Spleen (tissue), 11 donors: ENCODE measurements around the gene C1orf159. TPM values are rescaled to one million over a fixed set of nuclear protein-coding genes. Genes with fewer than 3 reads are reported as not detected.

Experiments
- DNase-seq: peaks from one replicate; pipeline ENCODE4 v3.0.0-alpha.2; 2020
- H3K27ac ChIP-seq, 8 donors: fragments of 200-600 bp; sonication (generic) in 7 of 8; 1 replicate in 4 of 8; 2 replicates in 4 of 8; pipeline versions ENCODE4 v1.5.0 to v1.8.0; 2016 to 2021; ENCODE audit warnings: inconsistent platforms in 4 of 8, mild to moderate bottlenecking in 4 of 8, moderate library complexity in 1 of 8
- H3K27me3 ChIP-seq, 7 donors: fragments of 200-600 bp; sonication (generic) in 6 of 7; replicated peaks in 1 of 7; 1 replicate in 4 of 7; 2 replicates in 3 of 7; pipeline versions ENCODE4 v1.5.0 to v1.8.0; 2016 to 2021; ENCODE audit warnings: inconsistent platforms in 3 of 7, mild to moderate bottlenecking in 1 of 7
- H3K36me3 ChIP-seq, 6 donors: fragments of 200-600 bp; sonication (generic) in 5 of 6; 1 replicate in 4 of 6; 2 replicates in 2 of 6; pipeline versions ENCODE4 v1.5.0 to v1.8.0; 2016 to 2021; ENCODE audit warnings: inconsistent platforms in 2 of 6
- H3K4me1 ChIP-seq, 6 donors: fragments of 200-600 bp; sonication (generic) in 5 of 6; 1 replicate in 3 of 6; 2 replicates in 3 of 6; pipeline versions ENCODE4 v1.5.0 to v1.8.0; 2016 to 2021; ENCODE audit warnings: inconsistent platforms in 3 of 6
- H3K4me3 ChIP-seq, 8 donors: fragments of 200-600 bp; sonication (generic) in 7 of 8; 1 replicate in 4 of 8; 2 replicates in 4 of 8; pipeline versions ENCODE4 v1.5.0 to v1.8.0; 2016 to 2021; ENCODE audit warnings: inconsistent platforms in 4 of 8, mild to moderate bottlenecking in 4 of 8, moderate library complexity in 2 of 8
- H3K9me3 ChIP-seq, 8 donors: fragments of 200-600 bp; sonication (generic) in 7 of 8; 1 replicate in 4 of 8; 2 replicates in 4 of 8; pipeline versions ENCODE4 v1.5.0 to v1.8.0; 2016 to 2021; ENCODE audit warnings: inconsistent platforms in 4 of 8
- POLR2A ChIP-seq, 3 donors: fragments of 450-650 bp; IDR thresholded peaks; one replicate each; pipeline ENCODE4 v1.5.1; 2017; ENCODE audit warnings: antibody characterized with exemption in 3 of 3, mild to moderate bottlenecking in 1 of 3
- POLR2AphosphoS5 ChIP-seq, 3 donors: sonication (generic); formaldehyde crosslinking; IDR thresholded peaks; one replicate each; pipeline ENCODE4 v1.5.1; 2017; ENCODE audit warnings: antibody characterized with exemption in 3 of 3
- WGBS, 5 donors: extraction: QIAGEN DNeasy Blood & Tissue Kit in 3 of 5; methylation state at CpG; one replicate each; pipeline versions ENCODE4 v1.1.5 to v1.1.7; 2013 to 2018; 5-methylcytosine and 5-hydroxymethylcytosine counted together
- intact Hi-C: fragments of 100-400 bp; cut with DNase I; formaldehyde crosslinking; loops from one replicate; pipeline ENCODE4 v1.15.0; 2023; ENCODE audit warnings: low total_unique reads
- polyA plus RNA-seq, 3 donors: library from polyadenylated mRNA; stranded (reverse); fragments of 200-250 nt; gene quantifications; one replicate each; pipeline ENCODE4 v1.2.1, GENCODE V29; 2013
- total RNA-seq, 7 donors: library from RNA; depleted of rRNA in 3 of 7; stranded (reverse); fragments of >200 nt in 3 of 7; fragmentation: NEBNext Ultra II Directional in 4 of 7; extraction: Animal tissue kit (Norgen Biotek cat#: 25700) in 4 of 7; gene quantifications; one replicate each; pipeline versions ENCODE4 v1.1.0 to v1.2.1, GENCODE V29; 2016 to 2021
- TF ChIP-seq, protein P1 (sequence below), 11 experiments: fragments of 200-600 bp in 7 of 11; fragments of 450-650 bp in 4 of 11; sonication (generic) in 4 of 11; IDR thresholded peaks in 8 of 11; conservative IDR thresholded peaks in 3 of 11; 1 replicate in 7 of 11; 2 replicates in 4 of 11; pipeline versions ENCODE4 v1.4.0 to v1.8.0; 2016 to 2021; ENCODE audit warnings: antibody characterized with exemption in 11 of 11, inconsistent platforms in 4 of 11, mild to moderate bottlenecking in 1 of 11
- donor health status: healthy with polysubstance abuse.
- donor health status: DM: no; HTN: no; CAD: no; lungs with moderate emphysema.
- donor health status: DM: no; HTN: no; CAD: no.
- donor health status: Bipolar disorder and iron deficiency.
- donor health status: healthy.
- donor health status: DM: no; HTN: no; CAD: no.
- donor health status: DM: yes; HTN: yes; CAD: no.

C1orf159 gene
- total and polyA plus RNA-seq, 10 donors = 8.5 to 25.7 (median 18.8) TPM

DNA sequence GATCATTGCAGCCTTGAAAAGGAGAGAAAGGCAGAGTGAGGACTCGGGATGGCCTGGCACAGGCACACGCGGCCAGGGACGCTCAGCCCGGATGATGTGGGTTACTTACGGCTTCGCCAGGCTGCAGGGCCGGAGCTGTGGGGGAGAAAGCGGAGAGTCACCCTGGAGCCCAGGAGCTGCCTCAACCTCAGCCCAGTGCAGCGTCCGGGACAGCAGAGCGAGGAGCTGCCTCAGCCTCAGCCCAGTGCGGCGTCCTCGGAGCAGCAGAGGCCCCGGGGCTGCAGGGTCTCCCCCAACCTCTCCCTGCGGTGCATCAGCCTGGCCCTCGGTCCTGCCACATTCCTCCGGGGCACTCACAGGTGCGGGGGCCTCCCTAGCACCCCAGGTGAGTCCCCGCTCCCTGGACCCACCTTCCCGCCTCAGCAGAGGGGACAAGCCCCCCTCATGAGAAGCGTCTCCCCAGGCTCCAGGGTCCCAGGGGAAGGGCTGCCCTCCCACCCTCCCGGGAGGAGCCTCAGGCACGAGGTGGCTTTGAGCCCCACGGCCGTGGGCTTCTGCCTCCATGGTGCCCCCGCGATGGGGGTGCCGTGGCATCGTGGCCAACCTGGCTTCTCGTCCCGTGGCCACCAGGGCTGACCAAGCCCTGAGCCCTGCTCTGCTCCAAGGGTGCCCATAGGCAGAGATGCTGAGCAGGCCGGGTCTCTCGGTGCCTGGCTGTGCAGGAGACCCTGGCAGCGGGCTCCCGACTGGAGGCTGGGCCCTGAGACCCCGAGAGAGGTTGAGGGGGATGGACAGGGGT is 31.3 kb downstream of the C1orf159 start:
- Histone ChIP-seq H3K4me3 (no peak overlapping the region), H3K27me3 (peaks cover 0 to 9% (median 5%) of the 10 kb centered on the region in 7 donors), H3K27ac (no peak overlapping the region), H3K4me1 (peaks cover 7 to 9% (median 8%) of the 10 kb centered on the region in 6 donors), H3K9me3 (no peaks in the 10 kb centered on the region), H3K36me3 (peaks cover 0 to 42% (median 2%) of the 10 kb centered on the region in 6 donors)
- peak; percentile 66 for DNase-seq
- TF ChIP-seq, protein P1, sequence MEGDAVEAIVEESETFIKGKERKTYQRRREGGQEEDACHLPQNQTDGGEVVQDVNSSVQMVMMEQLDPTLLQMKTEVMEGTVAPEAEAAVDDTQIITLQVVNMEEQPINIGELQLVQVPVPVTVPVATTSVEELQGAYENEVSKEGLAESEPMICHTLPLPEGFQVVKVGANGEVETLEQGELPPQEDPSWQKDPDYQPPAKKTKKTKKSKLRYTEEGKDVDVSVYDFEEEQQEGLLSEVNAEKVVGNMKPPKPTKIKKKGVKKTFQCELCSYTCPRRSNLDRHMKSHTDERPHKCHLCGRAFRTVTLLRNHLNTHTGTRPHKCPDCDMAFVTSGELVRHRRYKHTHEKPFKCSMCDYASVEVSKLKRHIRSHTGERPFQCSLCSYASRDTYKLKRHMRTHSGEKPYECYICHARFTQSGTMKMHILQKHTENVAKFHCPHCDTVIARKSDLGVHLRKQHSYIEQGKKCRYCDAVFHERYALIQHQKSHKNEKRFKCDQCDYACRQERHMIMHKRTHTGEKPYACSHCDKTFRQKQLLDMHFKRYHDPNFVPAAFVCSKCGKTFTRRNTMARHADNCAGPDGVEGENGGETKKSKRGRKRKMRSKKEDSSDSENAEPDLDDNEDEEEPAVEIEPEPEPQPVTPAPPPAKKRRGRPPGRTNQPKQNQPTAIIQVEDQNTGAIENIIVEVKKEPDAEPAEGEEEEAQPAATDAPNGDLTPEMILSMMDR (IDR thresholded peaks at IDR 0.05 in 8 of 11, conservative IDR thresholded peaks at IDR 0.05 in 3 of 11) = no peak
- TF ChIP-seq POLR2AphosphoS5 (IDR thresholded peaks at IDR 0.05) (no peak), POLR2A (IDR thresholded peaks at IDR 0.05) (no peak)
- WGBS, 5 donors = 88 to 95% (median 95%) methylated on average over 9 to 38 of the region's 38 CpGs
- intact Hi-C loops = no loop called here

DNA sequence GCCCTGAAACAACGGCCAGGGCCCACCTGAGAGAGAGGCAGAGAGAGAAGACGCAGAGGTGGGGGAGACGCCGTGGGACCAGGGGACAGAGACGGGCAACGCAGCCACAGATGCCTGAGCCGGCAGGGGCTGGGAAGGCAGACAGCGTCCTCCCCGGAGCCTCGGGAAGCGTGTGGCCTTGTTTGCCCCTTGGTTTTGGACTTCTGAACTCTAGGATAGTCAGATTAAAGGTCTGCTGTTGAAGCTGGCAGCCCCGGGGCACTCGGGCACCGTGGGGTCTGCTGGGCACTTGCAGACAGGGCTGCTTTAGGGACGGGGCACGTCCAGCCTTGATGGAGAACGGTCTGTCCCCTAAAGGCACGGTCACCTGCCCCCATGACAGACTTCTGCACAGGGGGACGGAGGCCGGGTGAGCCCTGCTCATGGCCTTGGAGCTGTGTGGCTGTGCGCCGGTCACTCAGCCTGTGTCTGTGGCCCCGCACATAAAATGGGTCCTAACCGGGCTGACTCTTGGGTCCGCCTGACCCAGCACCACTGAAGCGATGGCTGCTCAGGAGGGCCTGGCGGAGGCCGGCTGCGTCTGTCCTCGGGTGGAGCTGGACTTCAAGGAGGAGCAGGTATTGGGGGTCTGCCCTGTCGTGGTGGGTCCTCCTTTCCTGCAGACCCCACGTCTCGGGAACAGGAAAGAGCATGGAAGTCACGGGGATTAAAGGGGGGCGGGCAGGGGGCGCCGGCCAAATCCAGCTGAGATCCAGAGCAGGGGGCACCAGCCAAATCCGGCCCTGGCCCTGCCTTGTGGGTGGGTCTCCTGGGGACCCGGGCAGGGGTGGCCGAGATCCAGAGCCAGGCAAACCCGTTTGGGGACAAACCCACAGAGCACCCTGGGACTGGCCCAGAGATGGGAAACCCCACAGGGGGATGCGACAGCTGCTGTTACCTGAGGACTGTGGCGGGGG is 32.2 kb downstream of the C1orf159 start:
- H3K27ac ChIP-seq = no peak overlapping the region
- H3K4me1 ChIP-seq = peaks cover 10 to 14% (median 12%) of the 10 kb centered on the region in 6 donors
- WGBS, 5 donors = 81 to 96% (median 92%) methylated on average over 41 to 43 of the region's 43 CpGs
- peak; percentile 71 for DNase-seq
- no peak overlapping the region for H3K4me3 ChIP-seq
- H3K27me3 ChIP-seq = peaks cover 0 to 15% (median 5%) of the 10 kb centered on the region in 7 donors
- H3K9me3 ChIP-seq = no peaks in the 10 kb centered on the region
- H3K36me3 ChIP-seq = peaks cover 0 to 42% (median 2%) of the 10 kb centered on the region in 6 donors
- TF ChIP-seq, protein P1 (IDR thresholded peaks at IDR 0.05 in 8 of 11, conservative IDR thresholded peaks at IDR 0.05 in 3 of 11) = no peak
- no peak for TF ChIP-seq POLR2A (IDR thresholded peaks at IDR 0.05)
- TF ChIP-seq POLR2AphosphoS5 (IDR thresholded peaks at IDR 0.05) = no peak
- intact Hi-C loops = no loop called here

- H3K27ac ChIP-seq = no peak overlapping the region
- DNase-seq = peak; percentile 69
- H3K36me3 ChIP-seq = peaks cover 0 to 42% (median 2%) of the 10 kb centered on the region in 6 donors
- TF ChIP-seq POLR2AphosphoS5 (IDR thresholded peaks at IDR 0.05) (no peak), POLR2A (IDR thresholded peaks at IDR 0.05) (no peak)
- TF ChIP-seq, protein P1 (IDR thresholded peaks at IDR 0.05 in 8 of 11, conservative IDR thresholded peaks at IDR 0.05 in 3 of 11) = no peak
- H3K4me3 ChIP-seq = no peak overlapping the region
- peaks cover 0 to 15% (median 5%) of the 10 kb centered on the region in 7 donors for H3K27me3 ChIP-seq
- no peaks in the 10 kb centered on the region for H3K9me3 ChIP-seq
- 85 to 94% (median 92%) methylated on average over 13 to 40 of the region's 40 CpGs for WGBS, 5 donors
- intact Hi-C loops = no loop called here
- H3K4me1 ChIP-seq = peaks cover 10 to 14% (median 12%) of the 10 kb centered on the region in 6 donors
Observed at GRCh38 chr1:1082776-1083415, 33.0 kb downstream of the C1orf159 start.
